Suppressor macrophage (primary cell): Measurements from ENCODE around the gene RAB7B.
A peak's percentile ranks its signal among the peaks of the same experiment; 100 is the strongest.

Experiments used
- DNase-seq, 4 experiments: peaks; one replicate each; pipeline ENCODE4 v3.0.0-alpha.2; 2020 to 2022

Gene RAB7B

DNA sequence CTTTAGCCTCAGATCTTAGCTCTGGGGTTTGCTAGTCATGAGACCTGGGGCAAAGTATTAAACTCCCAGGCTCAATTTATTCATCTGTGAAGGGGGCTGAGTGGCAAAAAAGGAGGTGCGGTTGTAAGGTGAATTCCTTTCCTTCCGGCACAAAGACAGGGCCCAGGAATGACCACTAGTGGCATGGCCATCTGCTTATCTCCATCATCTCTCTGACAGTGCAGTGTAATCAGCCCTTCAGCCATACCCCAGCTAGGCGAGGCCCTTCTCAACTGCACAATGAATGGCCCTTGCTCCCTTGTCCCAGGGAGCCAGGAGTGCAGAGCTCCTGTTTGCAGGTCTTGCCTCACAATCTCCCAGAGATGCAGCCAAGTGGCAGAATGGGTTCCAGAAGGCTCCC is 54.3 kb downstream of the RAB7B start:
- no peak for DNase-seq

DNA sequence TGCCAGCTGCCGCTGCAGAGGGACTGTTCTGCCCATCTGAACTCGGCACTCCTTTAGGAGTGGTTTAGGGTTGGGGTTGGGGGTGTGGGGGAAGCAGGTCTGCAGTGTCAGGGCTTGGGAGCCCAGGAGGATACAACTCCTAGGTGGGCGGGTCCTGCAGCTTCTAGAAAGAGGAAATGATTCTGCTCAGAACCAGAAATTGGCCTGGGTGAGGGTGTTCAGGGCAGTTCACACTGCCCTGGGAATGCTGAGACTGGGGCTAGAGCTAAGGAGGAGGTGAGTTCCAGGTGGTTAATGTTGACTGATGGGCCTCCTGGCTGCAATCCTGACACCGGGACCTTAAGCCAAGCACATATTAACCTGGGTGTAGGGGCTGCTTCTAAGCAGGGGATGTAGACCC is 55.2 kb downstream of the RAB7B start:
- peak; percentile 66 to 86 (median 78) for DNase-seq

DNA sequence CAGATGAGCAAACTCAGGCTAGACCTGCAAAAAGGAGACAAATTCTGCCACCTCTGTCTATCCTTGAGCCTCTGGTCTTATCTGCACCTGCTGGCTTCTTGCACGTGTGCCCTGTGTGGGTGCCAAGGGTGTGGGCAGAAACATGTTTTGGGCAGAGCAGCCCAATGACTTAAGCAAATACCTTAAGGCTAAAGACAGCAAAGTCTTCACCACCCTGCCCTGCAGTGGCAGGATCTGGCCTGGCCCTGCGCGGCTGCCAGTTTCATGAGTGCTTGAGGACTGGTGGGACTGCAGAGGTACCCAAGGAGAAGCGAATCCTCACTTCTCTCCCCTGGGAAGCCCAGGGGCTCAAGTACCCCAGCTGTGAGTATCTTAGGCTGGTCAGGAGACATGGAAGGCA is 56.2 kb downstream of the RAB7B start:
- no peak for DNase-seq

DNA sequence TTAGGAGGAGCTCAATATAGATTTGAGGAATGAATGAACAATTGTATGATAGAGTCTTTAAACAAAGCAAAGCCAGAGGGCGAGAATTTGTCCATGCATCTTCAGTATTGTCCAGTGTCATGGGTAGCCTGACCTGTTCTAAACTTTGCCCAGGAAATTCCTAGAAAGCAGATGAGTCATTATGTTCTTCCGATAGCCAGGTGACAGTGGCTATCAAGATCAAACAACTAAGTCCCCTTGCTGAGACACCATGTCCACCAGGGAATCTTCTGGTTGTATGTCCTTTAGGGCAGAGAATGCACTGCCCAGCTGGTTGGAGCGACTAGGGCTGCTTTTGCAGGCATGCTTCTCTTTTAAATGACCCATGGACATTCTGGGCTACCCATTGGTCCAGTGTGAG is 58.1 kb downstream of the RAB7B start:
- no peak for DNase-seq

DNA sequence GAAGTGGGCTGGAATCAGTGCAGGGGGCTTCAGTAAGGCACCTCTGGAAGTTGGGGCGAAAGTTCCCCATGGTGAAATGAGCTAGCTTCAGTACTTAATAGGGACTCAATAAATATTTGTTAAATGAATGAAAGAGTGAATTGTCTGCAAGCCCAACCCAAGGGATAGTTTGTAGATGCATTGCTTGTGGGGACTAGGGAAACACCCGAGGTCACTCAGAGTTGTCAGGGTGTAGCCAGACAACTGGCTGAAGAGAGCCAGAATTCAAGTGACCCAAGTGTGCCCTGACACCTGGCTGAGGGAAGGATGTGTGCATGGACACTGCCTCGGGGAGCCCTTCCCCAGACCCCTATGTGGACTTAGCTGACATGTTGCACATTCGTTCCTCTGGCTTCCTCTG is 58.7 kb downstream of the RAB7B start:
- no peak for DNase-seq

DNA sequence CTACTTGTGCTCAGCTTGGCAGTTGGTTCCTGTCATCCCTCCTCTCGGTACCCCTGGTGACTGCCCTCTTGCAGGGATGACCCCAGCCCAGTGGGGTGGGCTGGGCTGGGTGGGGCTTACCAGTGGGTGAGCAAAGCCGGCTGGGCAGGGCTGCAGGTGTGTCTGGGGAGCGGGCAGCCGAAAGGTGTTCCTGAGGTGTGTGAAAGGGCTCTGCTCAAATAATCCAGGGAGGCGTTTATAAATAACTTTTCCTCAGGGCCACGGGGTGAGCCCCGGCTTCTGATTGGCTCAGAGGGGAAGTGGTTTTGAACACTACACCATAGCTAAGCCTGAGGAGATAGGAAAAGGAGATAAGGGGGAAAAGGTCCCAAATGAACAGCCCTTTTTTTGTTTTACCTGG is 60.0 kb downstream of the RAB7B start, which contains the start of gene SLC26A9:
Gene SLC26A9, minus strand, starts transcription at position 212 of the 400 bp plus-strand sequence. CDS start 7,636 bp downstream, outside the sequence.
- no peak for DNase-seq

DNA sequence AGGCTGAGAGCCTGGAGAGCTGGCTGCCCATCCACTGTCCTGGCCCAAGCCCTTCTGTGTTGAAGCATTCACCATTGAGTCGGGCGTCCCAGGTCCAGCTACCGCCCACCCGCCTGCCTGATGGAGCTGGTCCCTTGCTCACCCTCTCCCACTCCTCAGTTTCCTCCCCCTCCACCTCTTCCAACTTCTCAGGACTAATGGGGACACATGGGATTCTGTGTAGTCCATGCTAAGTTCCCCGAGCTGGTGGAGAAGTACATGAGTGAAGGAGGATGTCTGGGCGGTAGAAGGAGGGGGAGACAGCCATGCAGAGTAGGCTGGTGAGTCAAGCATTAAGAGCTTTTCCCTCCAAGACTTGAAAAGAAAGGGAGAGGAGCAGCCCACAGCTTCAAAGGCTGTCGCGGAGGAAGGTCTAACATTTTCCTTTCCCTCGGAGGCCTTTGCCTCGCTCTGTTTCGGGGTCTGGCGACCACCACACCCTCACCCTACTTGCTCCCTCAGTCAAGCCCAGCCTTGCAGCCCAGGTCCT is 60.5 kb downstream of the RAB7B start:
- peak in 1 of 4 experiments; percentile 8 for DNase-seq

DNA sequence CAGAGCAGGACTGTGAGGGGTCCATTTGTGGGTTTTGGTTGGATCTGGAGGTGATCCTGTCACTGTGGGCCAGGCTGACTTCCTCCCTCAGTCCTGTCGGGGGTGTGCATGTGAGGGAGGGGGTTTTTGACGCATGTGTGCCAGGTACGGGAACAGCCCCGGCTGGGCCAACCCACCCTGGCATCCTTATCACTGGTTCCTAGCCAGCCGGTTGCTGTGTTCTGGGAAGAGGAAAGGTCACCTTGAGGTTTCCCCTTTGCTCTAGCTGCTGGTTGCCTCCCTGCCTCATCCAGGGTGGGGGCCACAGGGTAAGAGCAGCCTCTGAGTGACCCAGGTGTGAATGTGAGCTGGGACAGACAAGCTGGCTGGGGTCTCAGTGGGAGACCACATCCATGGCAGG is 62.5 kb downstream of the RAB7B start:
- no peak for DNase-seq

DNA sequence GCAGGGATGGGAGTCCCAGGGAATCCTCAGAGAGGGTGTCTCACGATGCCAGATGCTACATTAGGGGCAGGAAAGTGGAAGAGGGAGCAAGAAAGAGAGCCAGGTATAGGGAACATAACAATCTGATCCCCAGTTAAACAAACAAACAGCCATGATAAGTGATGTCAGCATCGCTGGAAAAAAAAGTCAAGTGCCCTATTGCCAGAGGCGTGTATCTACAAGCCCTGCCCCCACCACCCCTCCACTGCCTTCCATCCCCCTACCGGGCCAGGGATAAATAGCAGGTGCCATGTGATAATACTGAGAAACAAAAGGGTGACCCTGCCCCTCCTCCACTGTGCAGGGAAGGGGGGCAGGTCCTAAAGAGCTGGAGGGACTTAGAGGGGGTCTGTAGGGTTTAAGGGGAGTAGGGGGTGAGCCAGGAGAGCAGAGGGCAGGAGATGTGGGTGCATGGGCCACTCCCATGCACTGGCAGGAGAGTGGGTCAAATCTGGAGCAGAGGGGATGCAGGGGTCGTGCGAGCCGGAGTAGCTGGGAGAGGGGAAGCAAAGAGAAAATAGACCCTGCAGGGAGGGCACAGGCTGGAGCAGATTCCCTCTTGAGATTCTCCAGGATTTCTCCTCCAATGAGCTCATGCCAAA is 63.4 kb downstream of the RAB7B start:
- DNase-seq, result no peak

DNA sequence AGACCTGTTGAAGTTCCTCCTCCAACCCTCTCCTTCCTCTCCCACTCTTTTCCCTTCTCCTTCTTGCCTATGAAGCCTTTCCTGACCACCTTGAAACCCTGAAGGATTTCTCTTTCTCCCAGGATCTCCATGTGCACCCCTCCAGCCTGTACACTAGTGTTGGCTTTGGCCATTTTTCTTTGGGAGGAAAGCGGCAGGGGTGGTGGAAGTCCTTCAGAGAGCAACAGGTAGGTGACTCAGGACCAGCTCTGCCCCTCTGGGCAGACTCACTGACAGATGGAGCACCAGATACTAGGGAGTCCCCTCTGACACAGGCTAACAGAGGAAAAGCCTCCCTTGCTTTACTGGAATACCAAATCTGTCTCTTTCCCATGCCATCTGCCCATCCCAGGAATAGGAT is 64.5 kb downstream of the RAB7B start:
- no peak for DNase-seq

DNA sequence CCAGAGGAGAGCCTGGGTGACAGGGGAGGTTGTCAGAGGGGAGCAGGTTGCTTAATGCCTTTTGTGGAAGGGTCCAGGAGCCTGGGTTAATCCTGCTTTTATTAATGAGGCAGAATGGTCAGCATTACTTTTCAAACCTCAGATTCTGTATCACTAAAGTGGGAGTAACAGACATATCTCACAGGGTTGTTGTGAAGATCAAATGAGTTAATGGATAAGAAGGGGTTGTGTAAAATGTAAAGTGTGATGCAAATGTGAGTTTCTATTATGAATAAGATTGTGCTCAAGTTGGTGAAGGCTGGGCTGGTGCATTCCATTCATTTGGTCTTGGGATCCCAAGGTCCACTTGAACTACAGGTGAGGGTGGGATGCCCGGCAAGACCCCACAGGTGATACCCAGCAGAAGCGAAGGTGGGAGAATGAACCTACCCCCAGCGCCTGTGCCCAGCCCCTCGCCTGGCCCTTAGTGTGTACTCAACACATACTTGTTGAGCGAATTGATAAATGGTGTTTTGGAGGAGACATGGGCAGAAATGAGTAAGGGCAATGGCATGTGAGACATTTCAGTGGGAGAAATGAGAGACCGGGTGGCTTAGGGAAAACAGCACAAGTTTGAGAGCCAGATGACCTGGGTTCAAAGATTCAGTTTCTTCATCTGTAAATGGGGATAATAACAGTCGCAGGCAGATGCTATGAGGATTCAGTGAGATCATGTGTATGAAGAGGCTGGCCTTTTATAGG is 66.2 kb downstream of the RAB7B start:
- DNase-seq, result no peak

DNA sequence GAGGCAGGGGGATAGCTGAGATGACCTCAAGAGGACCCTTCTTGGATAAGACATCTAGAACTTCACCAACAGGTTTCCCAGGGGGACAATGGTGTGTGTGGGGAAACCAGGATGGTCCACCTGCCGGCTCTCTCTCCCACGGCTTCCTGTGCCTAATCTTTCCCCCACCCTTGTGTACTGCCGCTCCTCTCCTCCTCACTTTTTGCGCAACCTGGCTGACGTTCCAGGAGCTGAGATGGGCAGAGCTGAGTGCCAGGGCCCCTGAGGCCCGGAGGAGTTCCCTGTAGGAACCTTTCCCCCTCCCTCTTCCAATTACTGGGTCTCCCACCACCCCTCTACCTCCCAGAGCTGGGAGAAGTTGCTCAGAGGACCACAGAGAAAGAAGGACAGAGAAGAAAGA is 66.9 kb downstream of the RAB7B start:
- DNase-seq, result no peak

DNA sequence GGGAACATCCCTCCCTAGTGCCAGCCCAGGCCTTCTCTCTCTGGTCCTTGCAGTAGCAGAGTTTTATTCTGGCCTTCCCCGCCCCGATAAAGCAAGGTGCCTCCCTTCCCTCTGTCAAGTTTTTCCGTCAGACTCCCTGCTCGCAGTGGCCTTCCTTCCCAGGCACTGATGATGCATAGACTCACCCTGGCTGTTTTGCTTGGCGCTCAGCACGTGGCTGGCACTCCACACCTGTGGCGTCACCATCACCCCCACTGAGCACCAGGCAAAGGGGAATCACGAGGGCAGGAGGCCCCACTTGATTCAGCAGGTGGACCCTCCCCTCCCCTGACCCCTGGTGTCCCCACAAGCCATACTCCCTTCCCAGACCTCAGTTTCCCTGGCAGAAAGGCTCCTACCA is 67.3 kb downstream of the RAB7B start:
- no peak for DNase-seq

DNA sequence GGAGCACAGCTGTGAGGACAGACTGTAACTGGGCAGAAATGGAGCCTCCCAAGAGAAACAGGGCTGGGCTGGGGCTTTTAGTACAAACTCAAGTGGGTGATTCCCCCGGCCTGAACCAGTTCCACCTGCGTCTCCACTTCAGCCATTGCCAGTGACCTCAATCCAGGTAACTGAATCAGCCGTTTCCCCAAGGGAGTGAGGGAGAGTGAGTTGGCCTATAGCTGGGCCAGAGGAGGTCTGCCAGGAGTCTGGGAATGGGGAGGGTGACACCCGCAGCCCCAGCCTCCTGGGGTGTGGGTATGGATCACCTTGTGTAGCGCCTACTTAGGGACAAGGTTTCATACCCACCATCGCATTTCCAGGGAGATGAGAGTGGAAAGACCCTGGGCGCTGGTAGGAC is 68.4 kb downstream of the RAB7B start:
- DNase-seq, result no peak

DNA sequence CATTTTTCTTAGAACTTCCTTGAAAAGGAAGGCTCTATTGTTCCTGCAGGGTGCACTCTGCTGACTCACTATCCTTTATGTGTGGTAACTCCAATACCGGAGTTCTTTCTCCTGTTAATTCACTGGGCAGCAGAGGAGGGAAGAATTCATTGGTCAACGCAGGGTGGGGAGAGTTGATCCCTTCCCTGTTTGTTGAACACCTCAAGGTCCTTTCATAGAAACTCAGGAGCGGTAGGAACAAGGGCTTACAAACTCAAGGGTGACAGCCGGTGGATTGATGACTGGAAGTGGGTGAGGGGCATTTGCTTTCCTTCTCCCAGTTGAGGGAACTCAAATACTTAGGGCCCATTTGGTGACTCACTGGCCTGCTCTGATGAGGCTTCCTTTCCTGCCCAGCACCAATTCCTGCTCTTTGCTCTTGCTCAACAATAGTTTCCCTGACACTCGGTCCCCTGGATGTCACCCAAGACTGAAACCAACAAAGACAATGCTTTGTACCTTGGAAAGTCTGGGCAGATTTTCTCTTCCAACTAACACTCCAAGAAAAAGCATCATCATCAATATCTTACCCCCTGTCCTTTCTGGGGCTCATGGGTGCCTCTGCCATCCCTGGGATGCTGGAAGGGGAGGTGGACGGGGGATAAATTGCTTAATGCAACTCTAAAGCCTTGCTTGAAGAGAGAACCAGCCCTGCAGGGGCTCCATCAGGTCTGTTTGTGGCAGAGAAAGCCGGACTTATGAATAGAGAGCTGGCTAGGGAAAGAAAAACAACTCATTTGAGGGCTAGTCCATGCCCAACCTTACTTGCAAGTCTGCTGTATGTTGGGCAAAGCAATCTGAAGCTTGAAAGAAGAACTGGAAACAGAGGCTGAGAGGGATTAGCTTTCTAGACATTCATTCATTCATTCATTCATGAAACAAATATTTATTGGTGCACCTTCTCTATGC is 69.2 kb downstream of the RAB7B start:
- DNase-seq, result peak; percentile 45 to 70 (median 64)

DNA sequence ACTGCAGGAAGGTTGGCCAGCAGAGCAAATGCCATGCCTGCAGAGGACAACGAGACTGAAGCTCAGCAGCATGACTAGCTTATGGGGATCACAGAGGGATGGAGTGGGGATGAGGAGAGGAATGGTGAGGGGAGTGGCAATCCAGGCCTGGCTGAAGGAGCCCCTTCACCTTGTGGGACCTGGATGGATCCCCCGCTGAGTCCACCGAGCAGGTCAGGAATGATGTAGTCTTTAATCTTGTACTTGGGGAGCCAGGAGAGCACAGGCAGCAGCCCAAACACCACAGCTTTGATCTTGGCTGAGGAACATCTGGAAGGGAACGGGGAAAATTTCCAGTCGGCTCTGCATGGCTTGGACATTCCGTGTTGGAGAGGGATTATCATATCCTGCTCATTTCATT is 70.4 kb downstream of the RAB7B start:
- no peak for DNase-seq

DNA sequence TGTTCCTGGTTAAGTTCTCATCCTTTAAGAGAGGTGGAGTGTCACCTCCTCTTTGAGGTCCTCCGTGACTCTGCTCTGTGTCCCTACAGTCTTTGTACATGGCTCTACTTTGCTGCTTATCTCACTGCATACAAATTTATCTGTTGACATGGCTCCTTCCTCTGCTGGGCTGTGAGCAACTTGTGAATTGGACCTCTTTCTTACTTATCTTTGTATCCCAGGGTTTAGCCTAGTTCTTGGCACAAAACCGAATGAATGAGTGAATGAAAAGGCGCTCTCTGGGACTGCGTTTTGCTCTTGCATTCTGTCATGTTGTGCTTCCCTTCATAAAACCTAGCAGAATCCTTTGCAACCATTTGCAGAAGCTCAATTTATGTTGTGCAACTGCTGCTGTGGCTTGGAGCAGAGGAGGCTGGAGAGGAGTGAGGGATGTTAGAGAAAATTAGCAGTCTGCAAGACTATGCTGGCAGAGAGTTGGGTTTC is 72.4 kb downstream of the RAB7B start:
- peak; percentile 66 to 87 (median 80) for DNase-seq

DNA sequence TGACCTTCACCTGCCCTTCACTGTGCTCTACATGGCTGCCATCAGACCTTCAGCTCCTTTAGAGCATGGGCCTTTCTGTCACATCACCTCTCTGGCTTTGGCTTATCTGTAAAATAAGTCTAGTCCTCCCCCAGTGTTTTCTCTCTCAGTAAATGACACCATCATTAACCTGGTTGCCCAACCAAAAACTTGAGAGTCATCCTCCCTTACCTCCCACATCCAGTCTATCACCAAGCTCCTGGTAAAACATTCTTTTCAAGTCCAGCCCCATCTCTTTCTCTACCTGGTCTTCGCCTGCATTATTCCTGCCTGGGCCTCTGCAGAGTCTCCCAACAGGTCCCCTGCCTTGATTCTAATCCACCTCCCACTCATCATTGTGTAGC is 73.0 kb downstream of the RAB7B start:
- peak in 1 of 4 experiments; percentile 26 for DNase-seq

DNA sequence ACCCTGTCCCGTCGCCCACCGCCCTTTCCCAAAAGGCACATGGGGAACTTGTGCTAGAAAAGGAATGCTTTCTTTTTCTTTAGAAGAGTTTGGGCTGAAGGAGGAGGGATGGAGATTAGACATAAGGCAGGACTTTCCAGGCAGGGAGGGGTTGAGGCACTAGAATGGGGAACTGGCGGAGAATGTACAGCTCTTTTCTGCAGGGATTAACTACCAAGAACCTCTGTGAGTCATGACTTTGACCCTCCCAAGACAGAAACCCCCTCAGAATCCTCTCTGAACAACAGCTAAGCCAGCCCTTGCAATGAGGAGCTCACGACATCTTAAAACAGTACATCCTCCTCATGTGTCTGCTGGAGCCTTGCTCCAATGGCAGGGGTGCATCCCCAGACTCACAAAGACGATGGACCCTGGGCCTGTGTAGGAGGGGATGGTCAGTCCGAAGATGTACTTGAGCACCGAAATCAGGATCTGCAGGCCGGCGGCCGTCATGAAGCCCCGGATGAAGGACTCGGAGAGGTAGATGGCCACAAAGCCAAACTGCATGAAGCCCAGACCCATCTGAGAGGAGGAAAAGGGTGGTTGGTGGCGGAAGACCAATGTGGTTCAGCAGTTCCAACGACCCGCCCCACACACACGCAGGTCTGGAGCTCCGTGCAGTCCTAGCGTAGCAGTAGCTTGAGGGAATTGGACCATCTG is 73.5 kb downstream of the RAB7B start:
- no peak for DNase-seq

DNA sequence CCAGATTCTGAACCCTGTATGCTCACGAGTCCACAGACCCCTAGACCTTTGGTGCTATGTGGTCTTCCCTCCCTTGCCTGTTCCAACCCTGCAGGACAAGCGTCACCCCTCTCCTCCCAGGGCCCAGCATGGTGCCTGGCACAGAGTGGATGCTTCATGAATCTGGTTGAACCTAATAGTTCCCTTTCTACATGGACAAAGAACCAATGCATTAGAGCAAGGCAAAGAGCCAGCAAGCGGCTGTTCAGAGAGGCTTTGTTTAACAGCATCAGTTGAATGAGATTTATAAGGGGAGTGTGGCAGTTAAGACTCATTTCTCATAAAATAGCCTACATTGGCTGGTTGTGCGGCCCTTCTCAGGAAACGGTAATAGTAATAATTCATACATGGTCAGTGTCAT is 74.9 kb downstream of the RAB7B start:
- no peak for DNase-seq

DNA sequence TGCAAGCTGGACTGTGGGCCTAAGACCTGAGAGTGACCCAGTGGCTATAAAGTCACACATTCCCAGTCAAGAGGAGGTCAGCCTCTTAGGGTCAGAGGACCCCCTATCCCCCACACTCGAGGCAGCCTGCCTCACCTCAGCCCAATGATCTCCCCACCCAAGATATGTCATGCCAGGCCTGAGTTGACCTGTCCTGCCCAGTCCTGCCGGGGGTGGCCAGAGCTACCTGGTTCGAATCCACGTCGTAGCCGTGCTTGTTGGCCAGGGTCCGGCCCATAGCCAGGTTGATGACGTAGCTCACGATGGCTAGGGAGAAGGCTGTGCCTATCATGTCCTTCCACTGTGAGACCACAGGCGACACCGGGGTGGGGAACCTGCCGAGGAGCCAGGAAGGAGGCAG is 75.5 kb downstream of the RAB7B start:
- no peak for DNase-seq

DNA sequence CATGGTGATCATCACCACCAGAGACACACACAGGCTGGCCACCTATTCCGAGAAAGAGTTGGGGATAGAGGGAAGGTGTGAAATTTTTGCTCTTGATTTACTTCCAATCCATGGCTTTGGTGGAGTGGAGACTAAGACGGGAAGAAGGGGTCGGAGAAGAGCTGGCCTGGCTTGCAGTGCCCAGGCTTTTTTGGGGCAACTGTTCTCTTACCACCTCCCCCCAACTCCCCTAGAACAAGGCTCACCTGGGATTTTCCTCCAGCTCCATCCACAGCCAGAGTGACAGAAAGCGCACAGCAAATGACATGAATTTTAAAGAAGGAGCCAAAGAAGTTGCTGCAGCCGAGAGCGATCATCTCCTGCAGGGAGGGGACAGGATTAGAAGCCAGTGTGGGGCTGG is 75.9 kb downstream of the RAB7B start:
- DNase-seq, result no peak
